Upper lobe of left lung (tissue), 4 donors: Measurements from ENCODE around the gene NCF2.

Source experiments
- EP300 ChIP-seq, 4 donors: sonication (generic); formaldehyde crosslinking; IDR thresholded peaks; one replicate each; pipeline ENCODE4 v1.5.1; 2017; ENCODE audit warnings: antibody characterized with exemption in 4 of 4, control low read depth in 2 of 4
- TF ChIP-seq, protein P1 (sequence below), 6 experiments: fragments of 450-650 bp in 4 of 6; fragments of 200-600 bp in 2 of 6; sonication (generic) in 2 of 6; IDR thresholded peaks; one replicate each; pipeline ENCODE4 v1.5.1; 2016 to 2019; ENCODE audit warnings: antibody characterized with exemption in 6 of 6

DNA sequence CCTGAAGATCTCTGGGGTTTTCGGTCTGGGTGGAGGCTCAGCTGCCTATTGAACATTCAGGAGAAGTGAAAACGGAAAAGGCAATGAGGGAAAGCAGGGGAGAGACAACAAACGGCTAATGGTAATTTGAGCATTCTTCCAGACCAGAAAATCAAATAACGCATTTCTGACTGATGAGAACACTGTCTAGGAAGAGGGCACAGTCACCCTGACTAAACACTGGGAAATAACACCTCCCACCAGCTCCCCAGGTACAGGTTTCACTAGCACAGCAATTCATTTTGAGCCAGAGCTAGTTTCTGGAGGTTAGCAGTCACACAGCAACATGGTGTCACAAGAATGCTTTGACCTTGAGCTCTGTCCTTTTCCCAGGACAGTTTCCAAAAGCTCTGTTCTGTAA, 21.1 kb downstream of the NCF2 start:
- TF ChIP-seq, protein P1, sequence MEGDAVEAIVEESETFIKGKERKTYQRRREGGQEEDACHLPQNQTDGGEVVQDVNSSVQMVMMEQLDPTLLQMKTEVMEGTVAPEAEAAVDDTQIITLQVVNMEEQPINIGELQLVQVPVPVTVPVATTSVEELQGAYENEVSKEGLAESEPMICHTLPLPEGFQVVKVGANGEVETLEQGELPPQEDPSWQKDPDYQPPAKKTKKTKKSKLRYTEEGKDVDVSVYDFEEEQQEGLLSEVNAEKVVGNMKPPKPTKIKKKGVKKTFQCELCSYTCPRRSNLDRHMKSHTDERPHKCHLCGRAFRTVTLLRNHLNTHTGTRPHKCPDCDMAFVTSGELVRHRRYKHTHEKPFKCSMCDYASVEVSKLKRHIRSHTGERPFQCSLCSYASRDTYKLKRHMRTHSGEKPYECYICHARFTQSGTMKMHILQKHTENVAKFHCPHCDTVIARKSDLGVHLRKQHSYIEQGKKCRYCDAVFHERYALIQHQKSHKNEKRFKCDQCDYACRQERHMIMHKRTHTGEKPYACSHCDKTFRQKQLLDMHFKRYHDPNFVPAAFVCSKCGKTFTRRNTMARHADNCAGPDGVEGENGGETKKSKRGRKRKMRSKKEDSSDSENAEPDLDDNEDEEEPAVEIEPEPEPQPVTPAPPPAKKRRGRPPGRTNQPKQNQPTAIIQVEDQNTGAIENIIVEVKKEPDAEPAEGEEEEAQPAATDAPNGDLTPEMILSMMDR (IDR thresholded peaks at IDR 0.05) = no peak
- TF ChIP-seq EP300 (IDR thresholded peaks at IDR 0.05) = no peak
